ENCODE measurements around the gene MED12L.

- TF ChIP-seq CTCF (IDR thresholded peaks at IDR 0.05): no peak
- TF ChIP-seq EP300 (IDR thresholded peaks at IDR 0.05): no peak
Measured at GRCh38 chr3:151278230-151278629, 192.8 kb downstream of the MED12L start, which contains the start of gene P2RY14.

Data from gastroesophageal sphincter (tissue), 3 donors.